Fibroblast of skin of abdomen (primary cell): ENCODE results near the gene PLEKHG4B.

Experiments used
- DNase-seq: peaks from one replicate; pipeline ENCODE4 v3.0.0-alpha.2; 2013

Gene PLEKHG4B

GRCh38 chr5:137741-138140 lies 45.8 kb downstream of the PLEKHG4B start:
- DNase-seq, result no peak

GRCh38 chr5:138936-139335 lies 47.0 kb downstream of the PLEKHG4B start:
- no peak for DNase-seq

GRCh38 chr5:139579-140442 lies 47.8 kb downstream of the PLEKHG4B start:
- no peak for DNase-seq

GRCh38 chr5:140443-140829 lies 48.5 kb downstream of the PLEKHG4B start:
- no peak for DNase-seq

- DNase-seq, result no peak
These were observed 49.2 kb downstream of the PLEKHG4B start for GRCh38 chr5:141211-141610.

GRCh38 chr5:141761-142160 lies 49.8 kb downstream of the PLEKHG4B start:
- no peak for DNase-seq

- DNase-seq, result no peak
These were observed 50.4 kb downstream of the PLEKHG4B start for GRCh38 chr5:142246-142810.

- no peak for DNase-seq
These were observed 51.1 kb downstream of the PLEKHG4B start for GRCh38 chr5:143041-143440.

GRCh38 chr5:144941-145340 lies 53.0 kb downstream of the PLEKHG4B start:
- no peak for DNase-seq

GRCh38 chr5:145585-146323 lies 53.8 kb downstream of the PLEKHG4B start:
- DNase-seq, result no peak

GRCh38 chr5:147751-148150 lies 55.8 kb downstream of the PLEKHG4B start:
- DNase-seq, result no peak

- peak; percentile 59 for DNase-seq
These were observed 57.9 kb downstream of the PLEKHG4B start for GRCh38 chr5:149745-150485.

GRCh38 chr5:150746-151145 lies 58.8 kb downstream of the PLEKHG4B start:
- DNase-seq, result no peak

- DNase-seq, result no peak
These were observed 60.1 kb downstream of the PLEKHG4B start for GRCh38 chr5:152077-152476.

GRCh38 chr5:153256-153655 lies 61.3 kb downstream of the PLEKHG4B start:
- DNase-seq, result peak; percentile 38

GRCh38 chr5:154236-154635 lies 62.3 kb downstream of the PLEKHG4B start:
- DNase-seq, result no peak

- DNase-seq, result no peak
These were observed 62.9 kb downstream of the PLEKHG4B start for GRCh38 chr5:154826-155225.

- DNase-seq, result no peak
These were observed 63.9 kb downstream of the PLEKHG4B start for GRCh38 chr5:155651-156410.

- DNase-seq, result no peak
These were observed 64.6 kb downstream of the PLEKHG4B start for GRCh38 chr5:156411-157072.

GRCh38 chr5:157126-157715 lies 65.3 kb downstream of the PLEKHG4B start:
- DNase-seq, result no peak

GRCh38 chr5:157801-158200 lies 65.8 kb downstream of the PLEKHG4B start:
- no peak for DNase-seq
